HG03575 (cell line): ENCODE measurements around the gene ARF3.
"Not testable (repeated sequence)": the region's sequence is repeated elsewhere in the genome, so short reads cannot be mapped to it uniquely, and the experiment has no call there.

Source experiments
- ATAC-seq: cut with Tn5 transposase; IDR thresholded peaks from one replicate; pipeline ENCODE4 v1.9.1; 2021; ENCODE audit not compliant: unreplicated experiment, insufficient number of reproducible peaks, low FRiP score; ENCODE audit errors: extremely low read depth

The ARF3 gene

DNA sequence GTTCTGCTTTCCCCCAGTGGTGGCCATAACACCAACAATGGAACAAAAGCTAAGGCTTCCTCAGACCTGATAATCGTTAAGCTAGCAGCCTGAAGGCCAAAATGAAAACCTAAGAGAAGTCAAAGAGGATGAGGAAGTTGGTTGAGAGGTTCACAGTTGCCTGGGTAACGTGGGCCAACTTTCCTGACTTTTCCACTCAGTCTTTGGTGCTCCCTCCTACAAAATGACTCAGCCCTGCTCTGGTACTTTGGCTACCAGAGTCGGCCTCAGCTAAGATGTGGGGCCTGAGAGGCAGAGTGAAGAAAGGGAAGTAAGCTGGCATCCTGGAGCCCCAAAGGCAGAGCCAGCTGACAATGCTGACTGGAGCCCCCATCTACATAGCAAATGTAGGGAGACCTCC lies 17.1 kb downstream of the ARF3 start:
- no peak for ATAC-seq

DNA sequence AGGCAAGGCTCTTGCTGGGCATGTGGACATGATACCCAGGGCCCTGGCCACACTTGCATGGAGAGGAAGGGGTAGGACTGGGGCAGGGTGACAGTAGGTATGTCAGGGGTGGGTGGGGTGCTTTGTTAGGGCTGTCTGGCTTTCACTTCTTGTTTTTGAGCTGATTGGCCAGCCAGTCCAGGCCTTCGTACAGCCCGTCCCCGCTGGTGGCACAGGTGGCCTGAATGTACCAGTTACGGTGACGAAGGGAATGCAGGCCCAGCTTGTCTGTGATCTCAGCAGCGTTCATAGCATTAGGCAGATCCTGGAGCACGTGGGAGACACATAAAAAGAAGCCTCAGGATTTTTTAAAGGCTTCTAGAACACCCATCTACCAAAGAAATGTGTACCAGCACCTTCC lies 18.5 kb downstream of the ARF3 start:
- ATAC-seq, result no peak

DNA sequence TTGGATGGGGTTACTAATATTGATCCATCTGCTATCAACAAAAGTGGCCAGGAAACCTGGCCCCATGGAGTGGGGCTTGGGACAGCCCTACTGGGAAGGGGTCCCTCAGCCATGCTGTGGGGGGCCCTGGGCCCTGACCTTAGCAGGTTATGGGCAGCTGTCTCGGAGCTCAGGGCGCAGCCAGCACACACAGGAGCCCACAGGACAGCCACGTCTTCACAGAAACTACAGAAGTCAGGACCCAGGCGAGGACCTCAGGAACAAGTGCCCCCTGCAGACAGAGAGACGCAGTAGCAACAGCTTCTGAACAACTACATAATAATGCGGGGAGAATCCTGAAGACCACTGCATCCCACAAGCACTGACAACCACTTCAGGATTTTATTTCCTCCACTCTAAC lies 20.1 kb downstream of the ARF3 start:
- ATAC-seq, result no peak

DNA sequence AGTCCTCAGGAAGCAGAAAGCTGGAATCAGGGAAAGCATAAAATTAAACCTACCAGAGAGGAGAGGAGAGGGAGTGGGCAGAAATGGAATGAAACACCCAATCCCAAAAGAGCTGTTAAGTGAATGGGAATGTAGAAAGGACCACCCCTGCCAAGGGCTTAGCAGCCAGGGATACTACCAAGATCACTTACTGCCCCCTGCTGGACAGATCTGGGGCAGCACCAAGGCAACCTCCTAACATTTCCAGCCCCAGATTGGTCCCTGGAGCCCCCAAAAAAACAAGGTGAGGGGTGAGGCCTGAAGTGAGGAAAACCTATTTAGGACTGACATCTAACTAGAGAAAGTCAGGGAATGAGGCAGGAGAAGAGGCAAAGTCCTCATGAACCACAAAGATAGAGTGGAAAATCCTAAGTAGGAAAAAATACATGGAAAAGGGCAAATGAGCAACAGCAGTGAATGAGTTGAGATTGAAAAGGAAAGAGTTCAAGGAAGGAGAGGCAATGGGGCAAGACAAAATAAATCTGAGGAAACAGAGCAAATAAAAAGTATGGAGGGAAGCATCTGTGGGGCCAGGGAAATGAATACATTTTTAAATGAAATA lies 20.8 kb downstream of the ARF3 start:
- ATAC-seq, result no peak

DNA sequence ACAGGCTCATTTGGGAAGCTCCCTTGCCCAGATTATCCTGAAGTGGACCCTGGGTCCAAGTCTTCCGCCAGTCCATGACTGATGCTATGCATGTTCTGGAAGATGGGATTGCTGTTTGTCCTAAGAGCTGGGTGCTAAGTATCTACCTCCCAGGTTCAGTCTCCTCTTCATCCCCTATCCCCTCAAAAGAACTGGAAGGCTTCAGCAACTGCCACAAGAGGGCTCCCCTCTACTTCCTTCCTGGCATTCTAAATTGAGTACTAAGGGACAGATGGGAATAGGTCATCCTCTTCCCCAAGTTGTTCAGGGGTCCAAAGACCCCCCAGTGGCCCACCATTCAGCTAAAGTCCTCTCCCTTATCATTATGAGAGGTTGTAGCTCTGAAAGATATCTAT lies 23.0 kb downstream of the ARF3 start:
- ATAC-seq, result no peak

DNA sequence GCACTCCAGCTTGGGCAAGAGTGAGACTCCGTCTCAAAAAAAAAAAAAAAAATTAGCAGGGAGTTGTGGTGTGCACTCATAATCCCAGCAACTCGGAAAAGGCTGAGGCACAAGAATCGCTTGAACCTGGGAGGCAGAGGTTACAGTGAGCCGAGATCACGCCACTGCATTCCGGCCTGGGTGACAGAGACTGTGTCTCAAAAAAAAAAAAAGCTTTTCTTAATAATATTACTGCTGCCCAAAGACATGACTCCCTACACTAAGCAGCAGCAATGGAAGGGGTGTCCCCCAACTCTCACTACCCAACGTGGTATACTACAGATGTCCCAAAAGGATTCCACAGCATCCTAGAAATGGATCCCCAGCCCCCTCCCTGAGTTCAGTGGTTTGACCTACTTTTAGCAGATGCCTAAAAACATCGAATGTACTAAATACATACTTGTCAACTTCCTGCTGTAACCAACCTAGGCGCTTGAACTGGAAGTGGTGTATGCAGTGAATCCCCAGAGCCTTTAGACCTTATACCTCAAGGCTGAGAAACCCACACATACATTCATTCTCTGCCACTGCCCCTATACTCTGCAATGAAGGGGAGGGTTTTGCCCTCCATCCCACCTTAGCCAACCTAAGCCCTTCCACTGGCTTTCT lies 23.5 kb downstream of the ARF3 start:
- no peak for ATAC-seq

DNA sequence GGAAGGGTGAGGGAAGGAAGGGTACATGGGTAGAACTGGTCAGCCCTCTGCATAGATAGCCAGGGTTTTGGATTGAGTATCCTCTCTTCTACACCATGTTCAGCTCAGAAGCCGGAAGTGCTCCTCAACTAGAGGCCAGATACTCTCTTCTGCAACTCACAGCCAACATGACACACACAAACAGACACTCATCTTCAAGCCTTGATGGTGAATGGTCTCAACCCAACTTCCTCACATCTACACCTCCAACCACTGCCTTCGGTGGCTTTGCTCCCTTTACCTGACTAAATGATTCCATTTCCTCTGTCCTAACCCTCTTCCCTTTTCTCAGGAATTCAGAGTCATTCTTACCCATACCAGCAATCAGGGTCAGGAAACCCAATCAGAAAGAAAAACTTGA lies 24.4 kb downstream of the ARF3 start:
- ATAC-seq, result no peak

DNA sequence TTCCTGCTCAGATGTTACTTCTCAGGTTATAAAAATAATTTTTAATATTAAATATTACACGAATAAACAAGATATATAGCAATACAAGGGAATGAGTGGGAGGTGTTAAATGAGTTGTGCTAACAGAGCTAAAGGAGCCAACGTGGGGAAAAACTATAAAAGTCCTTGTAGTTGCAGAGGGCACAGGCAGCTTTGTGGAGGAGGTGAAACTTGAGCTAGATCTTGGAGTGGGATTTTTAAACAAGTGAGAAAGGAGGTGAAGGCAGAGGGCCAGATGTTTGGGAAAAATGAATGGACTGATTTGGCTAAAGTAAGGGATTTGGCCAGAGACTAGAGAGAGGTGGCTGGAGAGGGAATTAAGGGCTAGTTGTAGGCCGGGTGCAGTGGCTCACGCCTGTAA lies 26.8 kb downstream of the ARF3 start:
- no peak for ATAC-seq

DNA sequence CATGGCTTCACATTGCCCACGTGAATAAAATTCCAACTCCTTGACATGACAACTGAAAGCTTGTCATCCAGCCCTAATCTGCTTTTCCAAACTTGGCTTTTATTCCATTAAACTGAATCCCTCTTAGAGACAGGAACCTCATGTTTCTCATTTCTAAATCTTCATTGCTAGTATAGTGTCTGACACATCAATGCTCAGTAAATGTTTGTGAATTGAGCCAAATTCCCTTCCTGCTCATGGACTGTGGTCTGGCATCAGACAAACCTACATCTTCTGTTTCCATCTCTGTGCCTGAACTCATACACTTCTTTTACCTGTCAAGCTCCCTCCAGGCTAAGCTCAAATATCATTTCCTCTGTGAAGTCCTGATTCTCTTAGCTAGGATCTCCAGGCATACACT lies 27.7 kb downstream of the ARF3 start:
- no peak for ATAC-seq

DNA sequence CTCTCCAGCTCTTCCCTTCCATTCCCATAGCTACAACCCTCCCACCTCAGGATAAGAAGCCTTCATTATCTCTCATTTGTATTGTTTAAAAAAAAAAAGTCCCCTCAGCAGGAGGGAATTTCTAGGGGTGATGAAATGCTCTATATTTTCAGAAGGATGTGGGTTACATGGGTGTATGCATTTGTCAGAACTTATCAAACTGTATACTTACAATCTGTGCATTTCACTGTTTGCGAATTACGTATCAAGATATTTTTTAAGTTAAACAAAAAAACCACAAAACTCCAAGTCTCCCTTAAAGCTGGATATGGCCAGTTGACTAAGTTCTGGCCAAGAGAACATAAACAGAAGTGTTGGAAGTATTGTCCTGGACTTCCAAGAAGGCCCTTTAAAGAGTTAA lies 30.0 kb downstream of the ARF3 start:
- ATAC-seq, result no peak

DNA sequence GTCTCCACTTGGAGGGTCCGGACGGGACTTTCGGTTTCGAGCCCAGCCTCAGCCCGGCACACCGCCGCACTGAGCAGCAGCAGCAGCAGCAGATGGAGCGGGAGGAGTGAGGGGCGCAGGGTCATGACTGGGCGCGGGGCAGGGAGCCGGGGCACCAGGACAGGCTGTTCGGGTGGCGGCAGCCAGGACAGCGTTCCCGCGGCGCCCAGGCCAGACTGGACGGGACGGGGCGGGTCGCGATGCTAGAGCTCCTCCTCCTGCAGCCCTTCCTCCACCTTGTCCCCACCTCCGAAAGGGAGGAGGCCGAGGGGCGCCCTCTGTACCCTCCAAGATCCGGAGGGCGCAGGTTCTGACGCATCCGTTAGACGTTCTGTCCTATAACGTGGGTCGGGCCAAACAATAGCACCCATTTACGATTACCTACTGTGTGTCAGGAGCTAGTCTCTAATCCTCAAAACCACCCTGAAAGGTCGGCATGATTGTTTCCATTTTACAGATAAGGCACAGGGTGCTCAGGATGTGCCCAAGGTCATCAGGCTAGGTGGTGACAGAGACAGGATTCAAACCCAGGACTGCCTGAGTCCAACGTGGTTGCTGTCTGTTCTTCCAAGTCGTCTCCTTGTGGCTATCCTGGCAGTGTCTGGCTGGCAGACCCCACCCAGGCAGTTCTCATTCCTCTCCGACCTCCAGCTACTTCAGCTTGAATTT lies 31.8 kb downstream of the ARF3 start, which contains the start of gene FKBP11:
Gene FKBP11, minus strand, starts transcription at position 189 of the 708 bp plus-strand sequence. Its CDS starts 64 bp downstream, at position 125.
- no peak for ATAC-seq

DNA sequence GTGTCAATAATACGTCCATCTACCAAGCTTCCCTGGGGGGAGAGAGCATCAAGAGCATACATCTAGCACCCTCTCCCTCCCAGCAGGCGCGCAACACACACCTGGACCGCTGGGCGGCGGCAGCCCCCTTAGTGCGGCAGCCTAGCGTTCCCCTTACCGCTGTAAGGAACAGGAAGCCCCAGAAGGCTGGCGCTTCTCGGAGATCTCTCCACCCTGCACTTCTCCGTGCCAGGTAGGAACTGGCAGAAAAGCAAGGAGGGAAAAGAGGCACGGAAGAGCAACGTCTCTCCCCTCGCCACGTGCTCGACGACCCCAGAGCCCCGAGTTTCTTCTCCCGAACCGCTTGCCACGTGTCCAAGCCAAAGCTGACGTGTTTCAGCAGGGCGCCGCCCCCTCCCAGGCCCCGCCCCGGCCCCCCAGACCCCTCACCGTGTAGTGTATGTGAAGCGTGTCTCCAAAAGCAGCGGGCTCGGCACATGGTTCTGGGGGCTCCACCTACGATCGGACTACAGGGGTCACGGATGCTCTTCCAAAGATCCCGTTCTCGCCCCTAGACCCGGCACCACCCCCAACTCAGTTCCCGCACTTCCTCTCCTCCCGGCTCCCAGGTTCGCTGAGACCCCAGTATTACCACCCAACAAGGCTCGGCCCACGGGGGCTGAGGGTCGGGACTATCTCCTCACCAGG lies 32.5 kb downstream of the ARF3 start:
- ATAC-seq, result no peak

DNA sequence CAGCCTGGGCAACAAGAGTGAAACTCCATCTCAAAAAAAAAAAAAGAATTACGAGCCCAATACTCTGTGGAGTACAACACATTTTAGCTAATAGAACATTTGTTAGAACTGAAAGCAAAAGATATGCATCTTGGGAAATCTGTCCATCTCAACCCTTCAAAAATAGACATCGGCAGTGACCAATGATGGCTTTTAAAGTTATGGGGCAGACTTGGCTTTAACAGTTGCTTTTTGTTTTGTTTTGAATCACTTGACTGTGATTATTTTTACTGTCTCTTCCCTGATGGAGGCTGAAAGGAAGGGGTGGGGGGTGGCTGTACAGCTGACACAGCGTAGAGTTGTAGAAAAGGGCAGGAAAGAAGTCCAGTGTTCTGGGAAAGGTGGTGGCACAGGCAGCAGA lies 34.2 kb downstream of the ARF3 start:
- ATAC-seq, result no peak

DNA sequence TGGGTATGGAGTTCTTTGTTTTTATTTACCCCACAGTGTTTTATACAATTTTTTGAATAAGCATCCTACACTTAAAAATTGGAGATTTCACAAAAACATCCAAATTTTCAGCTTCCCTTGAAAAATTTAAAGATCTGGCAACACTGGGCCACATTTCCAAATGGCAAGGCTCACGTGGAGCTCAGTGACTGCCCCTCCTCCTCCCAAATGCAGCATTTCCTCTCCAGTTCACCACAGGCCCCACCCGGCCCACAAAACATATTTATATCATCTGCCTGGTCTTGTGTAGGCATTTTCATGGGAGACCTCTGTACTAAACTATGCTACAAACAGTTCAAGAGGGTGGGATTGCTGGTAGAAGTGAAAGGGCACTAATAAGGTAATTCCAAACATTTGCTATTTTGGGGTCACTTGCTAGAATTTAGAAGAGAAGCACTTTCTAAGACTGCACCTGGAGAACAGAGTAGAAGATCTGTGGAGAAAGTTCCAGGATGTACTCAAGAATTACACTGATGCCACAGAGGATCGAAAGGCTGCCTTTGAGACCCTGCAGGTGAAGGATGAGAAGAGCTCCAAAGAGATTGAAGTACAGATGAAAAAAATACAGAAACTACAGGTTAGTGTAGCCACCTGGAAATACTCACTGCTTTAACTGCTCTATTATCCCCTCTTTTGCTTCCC lies 39.3 kb downstream of the ARF3 start:
- ATAC-seq, result no peak

DNA sequence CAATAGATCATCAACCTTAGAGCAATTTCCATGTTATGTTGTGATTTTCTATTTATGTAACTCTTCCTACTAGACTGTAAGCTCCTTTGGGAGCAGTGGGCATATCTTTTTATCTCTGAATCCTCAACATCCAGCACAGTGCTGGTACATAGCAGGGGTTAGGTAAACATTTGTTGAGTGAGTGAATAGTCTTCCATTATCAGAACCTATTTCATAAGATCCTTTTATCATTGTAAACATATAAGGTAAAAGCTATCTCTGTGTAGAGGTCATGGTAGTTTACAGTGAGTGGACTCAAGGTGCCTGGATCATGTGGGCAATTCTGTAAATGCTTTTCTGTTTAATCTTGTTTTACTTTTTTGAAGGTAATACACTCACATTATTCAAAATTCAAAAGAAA lies 47.1 kb downstream of the ARF3 start:
- no peak for ATAC-seq

DNA sequence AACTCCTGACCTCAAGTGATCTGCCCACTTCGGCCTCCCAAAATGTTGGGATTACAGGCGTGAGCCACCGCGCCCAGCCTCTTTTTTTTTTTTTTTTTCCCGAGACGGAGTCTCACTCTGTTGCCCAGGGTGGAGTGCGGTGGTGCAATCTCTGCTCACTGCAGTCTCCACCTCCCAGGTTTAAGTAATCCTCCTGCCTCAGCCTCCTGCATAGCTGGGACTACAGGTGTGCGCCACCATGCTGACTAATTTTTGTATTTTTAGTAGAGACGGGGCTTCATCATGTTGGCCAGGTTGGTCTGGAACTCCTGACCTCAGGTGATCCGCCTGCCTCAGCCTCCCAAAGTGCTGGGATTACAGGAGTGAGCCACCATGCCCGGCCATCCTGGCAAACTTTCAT lies 47.6 kb downstream of the ARF3 start:
- ATAC-seq, result not testable (repeated sequence)

DNA sequence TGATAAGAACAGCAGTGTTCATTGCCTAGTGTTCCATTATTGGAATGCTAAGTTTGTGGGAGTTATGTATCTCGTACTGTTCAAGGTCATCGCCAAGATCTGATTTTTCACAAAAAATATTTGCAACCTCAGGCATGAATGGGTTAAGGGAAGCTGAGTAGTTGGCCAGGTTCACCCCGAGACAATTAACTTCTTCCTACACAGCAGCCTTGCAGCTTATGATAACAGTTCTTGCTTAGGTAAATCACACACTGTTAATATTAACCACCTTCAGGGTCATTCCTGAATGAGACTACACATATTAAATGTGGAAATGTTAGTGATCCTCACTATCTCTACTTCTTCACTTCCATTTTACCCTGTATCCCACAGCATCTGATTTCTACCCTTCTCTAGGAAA lies 50.0 kb downstream of the ARF3 start:
- no peak for ATAC-seq

DNA sequence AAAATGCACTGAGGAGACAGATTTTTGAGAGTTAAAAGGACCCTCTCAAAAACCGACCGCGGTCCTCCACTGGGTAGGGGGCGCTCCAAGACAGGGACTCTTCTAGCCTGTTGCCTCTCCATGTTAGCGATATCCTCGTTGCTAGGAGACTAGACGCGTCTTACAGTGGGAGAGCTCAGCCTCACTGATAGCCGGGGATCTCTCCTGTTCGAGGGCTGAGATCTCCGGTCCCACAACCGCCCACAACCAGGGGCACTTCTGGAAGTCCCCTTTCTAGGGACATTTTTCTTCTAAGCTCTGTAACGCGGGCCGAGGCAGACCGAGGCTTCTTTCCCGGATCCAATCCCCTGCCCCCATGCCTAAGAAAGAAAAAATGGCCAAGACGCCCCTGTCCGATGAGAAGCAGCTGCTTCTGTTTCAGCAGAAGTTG lies 53.3 kb downstream of the ARF3 start:
- no peak for ATAC-seq

DNA sequence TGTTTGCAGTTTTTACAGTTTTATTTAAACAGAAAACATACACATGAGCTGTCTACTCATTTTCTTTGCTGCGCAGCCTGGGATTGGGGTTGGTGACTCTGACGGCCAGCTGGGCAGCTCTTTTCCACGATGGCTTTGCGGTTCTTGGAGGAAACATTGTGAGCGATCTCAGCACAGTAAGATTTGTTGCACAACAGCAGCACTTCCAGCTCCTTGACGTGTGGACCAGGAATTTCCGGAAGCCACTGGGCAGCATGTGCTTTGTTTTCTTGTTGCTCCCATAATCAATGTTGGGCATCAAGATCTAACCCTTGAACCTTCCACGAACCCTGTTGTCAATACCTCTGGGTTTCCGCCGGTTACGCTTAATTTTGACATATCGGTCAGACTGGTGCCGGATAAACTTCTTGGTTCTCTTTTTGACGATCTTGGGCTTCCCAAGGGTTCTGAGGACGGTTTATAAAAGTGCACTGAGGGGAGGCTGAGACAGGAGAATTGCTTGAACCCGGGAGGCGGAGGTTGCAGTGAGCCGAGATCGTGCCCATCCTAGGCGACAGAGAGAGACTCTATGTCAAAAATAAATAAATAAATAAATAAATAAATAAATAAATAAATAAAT lies 53.8 kb downstream of the ARF3 start:
- ATAC-seq, result no peak
